ENCODE measurements around the gene CLEC5A.

DNA sequence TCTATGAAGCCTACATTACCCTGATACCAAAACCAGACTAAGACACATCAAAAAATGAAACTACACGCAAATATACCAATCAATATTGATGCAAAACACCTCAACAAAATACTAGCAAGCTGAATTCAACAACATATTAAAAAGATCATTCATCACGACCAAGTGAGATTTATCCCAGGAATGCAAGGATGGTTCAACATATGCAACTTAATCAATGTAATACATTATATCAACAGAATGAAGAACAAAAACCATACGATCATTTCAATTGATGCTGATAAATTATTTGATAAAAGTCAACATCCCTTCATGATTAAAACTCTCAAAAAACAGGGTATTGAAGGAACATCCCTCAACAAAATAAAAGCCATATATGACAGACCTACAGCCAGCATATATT lies 5.7 kb downstream of the CLEC5A start:
- TF ChIP-seq, protein P1, sequence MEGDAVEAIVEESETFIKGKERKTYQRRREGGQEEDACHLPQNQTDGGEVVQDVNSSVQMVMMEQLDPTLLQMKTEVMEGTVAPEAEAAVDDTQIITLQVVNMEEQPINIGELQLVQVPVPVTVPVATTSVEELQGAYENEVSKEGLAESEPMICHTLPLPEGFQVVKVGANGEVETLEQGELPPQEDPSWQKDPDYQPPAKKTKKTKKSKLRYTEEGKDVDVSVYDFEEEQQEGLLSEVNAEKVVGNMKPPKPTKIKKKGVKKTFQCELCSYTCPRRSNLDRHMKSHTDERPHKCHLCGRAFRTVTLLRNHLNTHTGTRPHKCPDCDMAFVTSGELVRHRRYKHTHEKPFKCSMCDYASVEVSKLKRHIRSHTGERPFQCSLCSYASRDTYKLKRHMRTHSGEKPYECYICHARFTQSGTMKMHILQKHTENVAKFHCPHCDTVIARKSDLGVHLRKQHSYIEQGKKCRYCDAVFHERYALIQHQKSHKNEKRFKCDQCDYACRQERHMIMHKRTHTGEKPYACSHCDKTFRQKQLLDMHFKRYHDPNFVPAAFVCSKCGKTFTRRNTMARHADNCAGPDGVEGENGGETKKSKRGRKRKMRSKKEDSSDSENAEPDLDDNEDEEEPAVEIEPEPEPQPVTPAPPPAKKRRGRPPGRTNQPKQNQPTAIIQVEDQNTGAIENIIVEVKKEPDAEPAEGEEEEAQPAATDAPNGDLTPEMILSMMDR (optimal IDR thresholded peaks at IDR 0.05 in 1 of 3, IDR thresholded peaks at IDR 0.05 in 1 of 3, conservative IDR thresholded peaks at IDR 0.05 in 1 of 3; ENCODE audit: extremely low read depth in 1 of 3, insufficient read depth in 2 of 3, low read length in 3 of 3): no peak
- TF ChIP-seq EZH2 (IDR thresholded peaks at IDR 0.05; ENCODE audit: low read length): no peak
